Brain microvascular endothelial cell (primary cell): ENCODE results near the gene SPSB1.

ENCODE experiments used
- DNase-seq: peaks from one replicate; pipeline ENCODE4 v3.0.0-alpha.2; 2020
- H3K27ac ChIP-seq: fragments of 250-450 bp; sonication (Bioruptor Pico); 2 replicates; pipeline ENCODE4 v1.5.1; 2020; ENCODE audit warnings: mild to moderate bottlenecking, moderate library complexity
- H3K27me3 ChIP-seq: fragments of 250-450 bp; sonication (Bioruptor Pico); replicated peaks from 2 replicates; pipeline ENCODE4 v1.5.1; 2020; ENCODE audit warnings: mild to moderate bottlenecking
- H3K36me3 ChIP-seq: fragments of 250-450 bp; sonication (Bioruptor Pico); replicated peaks from 2 replicates; pipeline ENCODE4 v1.5.1; 2020; ENCODE audit warnings: mild to moderate bottlenecking
- H3K4me3 ChIP-seq: 2 replicates; pipeline ENCODE4 v1.5.1; 2011; ENCODE audit warnings: low read depth, mild to moderate bottlenecking, control low read depth, low read length, moderate library complexity
- in situ Hi-C: cut with HindIII; loops from 2 replicates; pipeline ENCODE4 v1.10.0; 2017; ENCODE audit warnings: low sequenced_read_pairs, low pct_ligation_motif_present
- TF ChIP-seq, protein P1 (sequence below): IDR thresholded peaks from 2 replicates; pipeline ENCODE4 v1.5.1; 2011; ENCODE audit warnings: low read depth, mild to moderate bottlenecking, moderate library complexity, low read length, control low read depth, inconsistent platforms; ENCODE audit errors: missing control alignments

The SPSB1 gene

DNA sequence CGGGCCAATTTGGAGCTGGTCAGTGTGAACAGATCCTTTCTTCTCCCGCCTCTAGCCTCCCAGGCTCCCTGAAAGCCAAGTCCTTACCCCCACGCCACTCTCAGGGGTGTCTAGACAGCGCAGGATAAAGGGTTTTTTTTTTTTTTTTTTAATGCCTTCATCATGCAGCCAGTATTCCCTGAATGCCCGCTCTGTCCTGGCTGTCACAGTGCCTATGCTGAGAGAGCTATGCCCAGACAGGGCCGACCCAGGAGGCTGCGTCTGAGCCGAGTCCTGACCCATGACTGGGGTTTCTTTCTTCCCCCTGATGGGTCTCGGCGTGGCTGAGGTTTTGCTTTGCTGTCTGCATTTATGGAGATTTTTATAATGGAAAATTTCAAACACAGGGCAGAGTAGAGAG, 18.3 kb downstream of the SPSB1 start:
- in situ Hi-C loops, result no loop called here
- no peak for DNase-seq
- TF ChIP-seq, protein P1, sequence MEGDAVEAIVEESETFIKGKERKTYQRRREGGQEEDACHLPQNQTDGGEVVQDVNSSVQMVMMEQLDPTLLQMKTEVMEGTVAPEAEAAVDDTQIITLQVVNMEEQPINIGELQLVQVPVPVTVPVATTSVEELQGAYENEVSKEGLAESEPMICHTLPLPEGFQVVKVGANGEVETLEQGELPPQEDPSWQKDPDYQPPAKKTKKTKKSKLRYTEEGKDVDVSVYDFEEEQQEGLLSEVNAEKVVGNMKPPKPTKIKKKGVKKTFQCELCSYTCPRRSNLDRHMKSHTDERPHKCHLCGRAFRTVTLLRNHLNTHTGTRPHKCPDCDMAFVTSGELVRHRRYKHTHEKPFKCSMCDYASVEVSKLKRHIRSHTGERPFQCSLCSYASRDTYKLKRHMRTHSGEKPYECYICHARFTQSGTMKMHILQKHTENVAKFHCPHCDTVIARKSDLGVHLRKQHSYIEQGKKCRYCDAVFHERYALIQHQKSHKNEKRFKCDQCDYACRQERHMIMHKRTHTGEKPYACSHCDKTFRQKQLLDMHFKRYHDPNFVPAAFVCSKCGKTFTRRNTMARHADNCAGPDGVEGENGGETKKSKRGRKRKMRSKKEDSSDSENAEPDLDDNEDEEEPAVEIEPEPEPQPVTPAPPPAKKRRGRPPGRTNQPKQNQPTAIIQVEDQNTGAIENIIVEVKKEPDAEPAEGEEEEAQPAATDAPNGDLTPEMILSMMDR, result no peak
- peaks cover 3% of the 10 kb centered on the region for H3K36me3 ChIP-seq
- H3K27me3 ChIP-seq, result no peaks in the 10 kb centered on the region
- H3K27ac ChIP-seq, result no peak overlapping the region
- no peak overlapping the region for H3K4me3 ChIP-seq

DNA sequence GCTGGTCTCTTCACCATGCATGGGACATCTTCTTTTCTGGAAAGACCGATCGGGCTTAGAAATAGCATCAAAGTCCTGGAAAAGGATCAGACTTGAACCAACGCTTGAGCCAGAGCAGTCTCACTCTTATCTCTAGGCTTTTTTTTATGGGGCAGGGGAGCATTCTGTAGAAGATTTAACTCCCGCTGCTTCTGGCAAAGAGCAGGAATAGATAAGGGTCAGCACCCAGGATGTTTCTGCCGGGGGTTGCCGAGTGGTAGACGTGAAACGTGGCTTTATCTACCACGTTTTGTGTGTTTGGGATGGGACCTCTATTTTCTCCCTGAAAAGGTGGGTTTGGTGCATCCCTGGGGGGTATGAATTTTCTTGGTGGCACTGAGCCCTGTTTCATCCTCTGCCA, 18.8 kb downstream of the SPSB1 start:
- no peak for DNase-seq
- Histone ChIP-seq H3K4me3 (no peak overlapping the region), H3K27me3 (no peaks in the 10 kb centered on the region), H3K27ac (no peak overlapping the region), H3K36me3 (peaks cover 3% of the 10 kb centered on the region)
- TF ChIP-seq, protein P1, result no peak
- in situ Hi-C loops, result no loop called here

GRCh38 chr1:9312168-9312720, 19.6 kb downstream of the SPSB1 start:
- in situ Hi-C loops, result no loop called here
- H3K27ac ChIP-seq, result no peak overlapping the region
- H3K4me3 ChIP-seq, result no peak overlapping the region
- peaks cover 3% of the 10 kb centered on the region for H3K36me3 ChIP-seq
- TF ChIP-seq, protein P1, result no peak
- H3K27me3 ChIP-seq, result no peaks in the 10 kb centered on the region
- DNase-seq, result no peak

- no peak for DNase-seq
- in situ Hi-C loops, result no loop called here
- no peaks in the 10 kb centered on the region for H3K27me3 ChIP-seq
These were observed 20.9 kb downstream of the SPSB1 start for GRCh38 chr1:9313576-9313975.

DNA sequence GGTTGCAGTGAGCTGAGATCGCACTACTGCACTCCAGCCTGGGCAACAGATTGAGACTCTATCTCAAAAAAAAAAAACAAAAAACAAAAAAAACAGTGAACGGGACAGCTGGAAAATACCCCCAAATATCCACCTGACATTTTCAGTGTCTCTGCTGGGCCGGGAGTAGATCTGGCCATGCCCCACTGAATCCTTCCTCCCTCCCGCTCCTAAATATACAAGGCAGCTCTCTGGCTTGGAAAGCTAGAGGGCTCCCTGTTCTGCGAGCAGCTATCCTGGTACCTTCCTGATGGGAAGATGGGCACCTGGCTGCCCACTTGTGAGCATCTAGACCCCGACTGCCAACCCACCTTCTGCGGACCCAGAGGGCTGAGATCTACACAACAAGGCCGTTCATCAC, 21.4 kb downstream of the SPSB1 start:
- peaks cover 6% of the 10 kb centered on the region for H3K36me3 ChIP-seq

More at GRCh38 chr1:9313576-9313975, 20.9 kb downstream of the SPSB1 start:
- H3K4me3 ChIP-seq, result no peak overlapping the region
- H3K27ac ChIP-seq, result no peak overlapping the region
- TF ChIP-seq, protein P1, result no peak
- H3K36me3 ChIP-seq, result peaks cover 3% of the 10 kb centered on the region

More for the DNA sequence above, 21.4 kb downstream of the SPSB1 start:
- Histone ChIP-seq H3K27me3 (no peaks in the 10 kb centered on the region), H3K27ac (no peak overlapping the region), H3K4me3 (no peak overlapping the region)
- in situ Hi-C loops, result no loop called here
- no peak for DNase-seq
- TF ChIP-seq, protein P1, result no peak
